Progenitor cell of endocrine pancreas (in vitro differentiated cells): ENCODE measurements around the gene MAPKAPK3. TPM values are rescaled to one million over a fixed set of nuclear protein-coding genes. Genes with fewer than 3 reads are reported as not detected.

Experiments
- DNase-seq: peaks from one replicate; pipeline ENCODE4 v3.0.0; 2021; ENCODE audit warnings: low spot score; ENCODE audit not compliant: unreplicated experiment
- H3K27ac Mint-ChIP-seq: 2 replicates; pipeline ENCODE4 v1.8.0; 2021; ENCODE audit warnings: mild to moderate bottlenecking, moderate library complexity, mixed read lengths
- H3K27me3 Mint-ChIP-seq: 2 replicates; pipeline ENCODE4 v1.8.0; 2021; ENCODE audit warnings: mixed read lengths
- H3K36me3 Mint-ChIP-seq: 2 replicates; pipeline ENCODE4 v1.8.0; 2022; ENCODE audit warnings: mixed read lengths; ENCODE audit not compliant: insufficient read depth
- H3K4me1 Mint-ChIP-seq: 2 replicates; pipeline ENCODE4 v1.8.0; 2021; ENCODE audit warnings: low read depth, mixed read lengths
- H3K4me3 Mint-ChIP-seq: 2 replicates; pipeline ENCODE4 v1.8.0; 2021; ENCODE audit warnings: low read depth, mild to moderate bottlenecking, moderate library complexity, mixed read lengths
- H3K9me3 Mint-ChIP-seq: 2 replicates; pipeline ENCODE4 v1.8.0; 2021; ENCODE audit warnings: low read depth, mixed read lengths
- CTCF ChIP-seq: fragments of 200-600 bp; sonication (generic); IDR thresholded peaks from one replicate; pipeline ENCODE4 v1.5.0; 2021; ENCODE audit warnings: antibody characterized with exemption, mild to moderate bottlenecking; ENCODE audit not compliant: unreplicated experiment
- total RNA-seq: library from RNA; stranded (reverse); gene quantifications from 2 replicates; pipeline ENCODE4 v1.2.1, GENCODE V29; 2021

Gene MAPKAPK3
- total RNA-seq, 1 donor from 2014 or later, result 40.8 TPM

- no peak for DNase-seq
- peaks cover 7% of the 10 kb centered on the region for H3K4me1 Mint-ChIP-seq
- TF ChIP-seq CTCF, result no peak
- no peak overlapping the region for H3K27ac Mint-ChIP-seq
- H3K4me3 Mint-ChIP-seq, result no peak overlapping the region
- H3K36me3 Mint-ChIP-seq, result no peaks in the 10 kb centered on the region
- no peaks in the 10 kb centered on the region for H3K27me3 Mint-ChIP-seq
- no peaks in the 10 kb centered on the region for H3K9me3 Mint-ChIP-seq
Measured at GRCh38 chr3:50633230-50633790, 16.4 kb downstream of the MAPKAPK3 start.

GRCh38 chr3:50635066-50635465, 18.1 kb downstream of the MAPKAPK3 start:
- no peak for DNase-seq
- no peak overlapping the region for H3K4me3 Mint-ChIP-seq
- peaks cover 7% of the 10 kb centered on the region for H3K4me1 Mint-ChIP-seq
- H3K9me3 Mint-ChIP-seq, result no peaks in the 10 kb centered on the region
- H3K27me3 Mint-ChIP-seq, result no peaks in the 10 kb centered on the region
- H3K36me3 Mint-ChIP-seq, result no peaks in the 10 kb centered on the region
- H3K27ac Mint-ChIP-seq, result no peak overlapping the region
- no peak for TF ChIP-seq CTCF

- H3K27ac Mint-ChIP-seq, result no peak overlapping the region
- no peaks in the 10 kb centered on the region for H3K9me3 Mint-ChIP-seq
- peaks cover 7% of the 10 kb centered on the region for H3K4me1 Mint-ChIP-seq
- TF ChIP-seq CTCF, result no peak
- no peaks in the 10 kb centered on the region for H3K27me3 Mint-ChIP-seq
- no peak for DNase-seq
- peaks cover 4% of the 10 kb centered on the region for H3K36me3 Mint-ChIP-seq
- H3K4me3 Mint-ChIP-seq, result no peak overlapping the region
Measured at GRCh38 chr3:50637011-50637410, 20.1 kb downstream of the MAPKAPK3 start.

- H3K4me1 Mint-ChIP-seq, result peaks cover 7% of the 10 kb centered on the region
- no peak overlapping the region for H3K27ac Mint-ChIP-seq
- DNase-seq, result no peak
- TF ChIP-seq CTCF, result no peak
- H3K27me3 Mint-ChIP-seq, result no peaks in the 10 kb centered on the region
- H3K4me3 Mint-ChIP-seq, result no peak overlapping the region
- peaks cover 6% of the 10 kb centered on the region for H3K36me3 Mint-ChIP-seq
- no peaks in the 10 kb centered on the region for H3K9me3 Mint-ChIP-seq
Measured at GRCh38 chr3:50637945-50638344, 21.0 kb downstream of the MAPKAPK3 start.

- H3K4me3 Mint-ChIP-seq, result no peak overlapping the region
- no peak for DNase-seq
- peaks cover 7% of the 10 kb centered on the region for H3K36me3 Mint-ChIP-seq
- TF ChIP-seq CTCF, result no peak
- H3K27ac Mint-ChIP-seq, result no peak overlapping the region
- no peaks in the 10 kb centered on the region for H3K27me3 Mint-ChIP-seq
- H3K4me1 Mint-ChIP-seq, result peaks cover 7% of the 10 kb centered on the region
- no peaks in the 10 kb centered on the region for H3K9me3 Mint-ChIP-seq
Measured at GRCh38 chr3:50639055-50639494, 22.1 kb downstream of the MAPKAPK3 start.
